GM12873 (cell line): Measurements from ENCODE around the gene RTN1.
A peak's percentile ranks its signal among the peaks of the same experiment; 100 is the strongest.

Source experiments
- TF ChIP-seq, protein P1 (sequence below): IDR thresholded peaks from 2 replicates; pipeline ENCODE4 v1.5.1; 2012; ENCODE audit warnings: low read depth, mild to moderate bottlenecking, moderate library complexity, low read length, control low read depth; ENCODE audit not compliant: insufficient read depth; ENCODE audit errors: missing control alignments

RTN1 gene

GRCh38 chr14:59638885-59639284 lies 231.7 kb downstream of the RTN1 start:
- TF ChIP-seq, protein P1, sequence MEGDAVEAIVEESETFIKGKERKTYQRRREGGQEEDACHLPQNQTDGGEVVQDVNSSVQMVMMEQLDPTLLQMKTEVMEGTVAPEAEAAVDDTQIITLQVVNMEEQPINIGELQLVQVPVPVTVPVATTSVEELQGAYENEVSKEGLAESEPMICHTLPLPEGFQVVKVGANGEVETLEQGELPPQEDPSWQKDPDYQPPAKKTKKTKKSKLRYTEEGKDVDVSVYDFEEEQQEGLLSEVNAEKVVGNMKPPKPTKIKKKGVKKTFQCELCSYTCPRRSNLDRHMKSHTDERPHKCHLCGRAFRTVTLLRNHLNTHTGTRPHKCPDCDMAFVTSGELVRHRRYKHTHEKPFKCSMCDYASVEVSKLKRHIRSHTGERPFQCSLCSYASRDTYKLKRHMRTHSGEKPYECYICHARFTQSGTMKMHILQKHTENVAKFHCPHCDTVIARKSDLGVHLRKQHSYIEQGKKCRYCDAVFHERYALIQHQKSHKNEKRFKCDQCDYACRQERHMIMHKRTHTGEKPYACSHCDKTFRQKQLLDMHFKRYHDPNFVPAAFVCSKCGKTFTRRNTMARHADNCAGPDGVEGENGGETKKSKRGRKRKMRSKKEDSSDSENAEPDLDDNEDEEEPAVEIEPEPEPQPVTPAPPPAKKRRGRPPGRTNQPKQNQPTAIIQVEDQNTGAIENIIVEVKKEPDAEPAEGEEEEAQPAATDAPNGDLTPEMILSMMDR, result no peak

DNA sequence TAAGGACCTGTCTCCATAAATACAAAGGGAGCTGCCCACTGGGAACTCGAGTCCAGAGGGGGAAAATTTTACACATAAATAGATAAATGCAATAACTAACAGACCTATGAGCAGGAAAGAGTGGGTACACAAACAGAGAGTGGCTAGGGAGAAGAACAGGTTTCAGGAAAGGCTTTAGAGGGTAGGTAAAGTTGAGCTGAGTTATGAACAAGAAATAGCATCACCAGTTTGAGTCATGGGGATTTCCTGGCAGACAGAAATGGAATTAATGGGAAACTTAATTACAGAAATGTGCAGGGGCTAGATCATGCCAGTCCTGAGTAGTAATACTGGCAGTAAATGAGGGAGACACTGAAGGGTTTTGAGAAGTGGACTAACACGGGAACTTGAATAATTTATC lies 236.0 kb downstream of the RTN1 start:
- TF ChIP-seq, protein P1, result no peak

DNA sequence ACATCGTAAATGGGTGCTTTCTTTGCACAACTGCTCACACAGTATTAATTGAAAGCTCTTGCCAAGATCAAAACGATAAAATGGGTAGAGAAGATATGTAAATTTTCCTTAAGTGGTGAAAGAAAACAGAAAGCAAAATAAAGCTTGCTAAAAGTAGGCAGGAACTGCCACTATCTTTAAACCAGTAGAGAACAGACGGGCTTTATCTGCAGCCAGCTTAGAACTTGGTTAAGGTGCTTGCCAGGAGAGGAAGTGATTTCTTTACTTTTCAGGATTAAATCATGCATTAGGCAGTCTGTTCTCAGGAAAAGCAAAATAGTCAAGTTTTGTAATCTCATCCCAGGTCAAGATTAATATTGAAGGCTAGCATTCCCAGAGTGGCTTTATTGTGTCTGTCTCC lies 237.1 kb downstream of the RTN1 start:
- TF ChIP-seq, protein P1, result no peak

- TF ChIP-seq, protein P1, result peak; percentile 77
These were observed 238.2 kb downstream of the RTN1 start for GRCh38 chr14:59632381-59632780.

- TF ChIP-seq, protein P1, result peak; percentile 47
These were observed 239.3 kb downstream of the RTN1 start for GRCh38 chr14:59631237-59631636.

DNA sequence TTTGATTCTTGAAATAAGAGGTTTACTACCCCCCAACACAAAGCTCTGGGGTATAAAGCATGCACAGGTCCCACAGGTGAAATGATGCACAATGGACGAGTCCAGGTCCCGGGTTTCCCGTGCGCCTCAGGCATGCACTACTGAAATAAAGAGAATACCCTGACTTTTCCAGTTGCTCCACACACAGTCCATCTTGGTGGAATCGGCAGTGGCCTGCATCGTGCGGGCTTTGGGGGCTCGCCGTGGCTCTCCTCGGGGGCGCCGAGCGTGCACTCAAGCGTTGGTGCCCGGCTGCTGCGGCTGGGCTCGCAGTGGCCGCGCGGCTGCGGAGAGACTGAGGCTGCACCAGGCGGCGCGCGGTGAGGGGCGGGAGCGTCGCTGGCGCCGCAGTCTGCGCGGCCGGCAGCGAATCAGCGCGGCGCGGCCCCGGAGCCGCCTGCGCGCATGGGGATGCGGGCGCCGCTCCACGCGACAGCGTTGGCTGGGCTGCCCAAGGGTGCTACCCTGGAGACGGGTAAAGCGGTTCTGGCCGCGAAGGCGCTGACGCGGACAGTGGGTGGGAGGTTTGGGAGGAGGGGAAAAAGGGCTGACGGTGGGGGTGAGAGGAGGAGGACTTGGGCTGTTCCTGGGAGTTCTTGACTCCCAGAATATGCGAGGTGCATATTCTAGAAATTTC lies 240.2 kb downstream of the RTN1 start:
- TF ChIP-seq, protein P1, result no peak

DNA sequence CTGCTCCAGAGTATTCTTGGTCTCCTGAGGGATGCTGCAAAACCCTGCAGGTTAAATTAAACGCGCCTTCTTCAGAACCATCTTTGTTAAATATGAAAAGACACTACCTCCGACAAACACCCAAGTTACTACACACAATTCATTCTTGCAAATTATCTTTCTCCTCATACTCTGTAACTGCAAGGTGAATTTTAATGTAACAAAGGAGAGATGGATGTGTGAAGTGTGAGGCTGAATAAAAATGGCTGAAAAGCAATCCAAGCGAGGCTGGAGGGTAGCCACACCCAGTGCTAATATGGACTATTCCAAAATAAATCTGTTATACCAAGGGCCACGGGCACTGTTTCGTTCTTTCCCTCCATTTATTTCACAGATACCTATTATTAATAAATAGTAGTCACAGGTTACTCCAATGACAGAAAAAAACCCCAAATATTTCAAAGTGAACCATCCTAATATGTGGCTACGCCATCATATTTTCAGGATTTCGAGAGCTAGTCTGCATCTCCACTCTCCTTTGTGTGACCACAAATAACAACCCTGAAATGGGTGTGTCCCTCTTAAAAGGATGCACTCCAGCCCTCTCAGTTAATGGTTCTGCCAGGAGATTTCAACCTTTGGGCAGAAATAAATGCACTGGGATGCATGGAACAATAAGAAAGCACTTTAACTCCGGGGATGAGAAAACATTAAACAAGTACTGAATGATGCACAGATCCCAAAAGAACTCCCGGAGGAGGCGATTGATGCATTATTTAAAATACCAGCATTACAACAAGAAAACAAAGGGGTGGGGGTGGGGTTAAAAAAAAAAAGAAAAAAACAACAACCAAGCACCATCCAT lies 240.9 kb downstream of the RTN1 start:
- TF ChIP-seq, protein P1, result no peak
